ENCODE measurements around the gene TEX14. TPM values are rescaled to one million over a fixed set of nuclear protein-coding genes. Genes with fewer than 3 reads are reported as not detected.

TEX14 gene
- total RNA-seq, 1 experiment from 2014 or later: 0.31 TPM

- Histone ChIP-seq H2BK15ac (ENCODE audit: low read depth, low read length) (no peak overlapping the region), H3K27me3 (ENCODE audit: insufficient read depth, low read length) (no peaks in the 10 kb centered on the region), H2BK20ac (ENCODE audit: low read depth, low read length, poor library complexity, severe bottlenecking) (no peak overlapping the region), H3K23me2 (ENCODE audit: insufficient read length, low read depth, low read length, poor library complexity, severe bottlenecking) (peaks cover 5% of the 10 kb centered on the region), H2BK5ac (ENCODE audit: insufficient read length, low read length) (no peak overlapping the region), H2AFZ (ENCODE audit: low read length) (no peak overlapping the region), H4K20me1 (ENCODE audit: control insufficient read depth, insufficient read depth, insufficient read length) (no peaks in the 10 kb centered on the region), H4K91ac (ENCODE audit: insufficient read length, low read depth, low read length) (no peak overlapping the region), H2BK12ac (ENCODE audit: insufficient read length, low read depth, low read length) (no peak overlapping the region), H3K79me1 (ENCODE audit: insufficient read depth, low read depth, low read length, poor library complexity, severe bottlenecking) (no peaks in the 10 kb centered on the region), H4K8ac (replicated peaks; ENCODE audit: insufficient read length, low read depth, low read length) (no peak overlapping the region), H3K27ac (ENCODE audit: insufficient read length, low read depth, low read length) (no peak overlapping the region), H3K9ac (ENCODE audit: extremely low read depth, insufficient read length, low read length) (no peak overlapping the region), H2BK120ac (ENCODE audit: low read depth, low read length, poor library complexity, severe bottlenecking) (no peak overlapping the region), H3K4me2 (ENCODE audit: insufficient read depth, insufficient read length, low read length) (no peak overlapping the region), H3K14ac (ENCODE audit: insufficient read depth, low read length) (no peak overlapping the region), H3K79me2 (ENCODE audit: insufficient read depth, low read length) (no peaks in the 10 kb centered on the region), H3K23ac (ENCODE audit: insufficient read length, low read depth, low read length) (no peak overlapping the region), H3K18ac (ENCODE audit: insufficient read length, low read depth, low read length) (no peak overlapping the region), H2AK5ac (ENCODE audit: insufficient read length, low read length) (no peak overlapping the region), H3T11ph (ENCODE audit: low read length) (no peak overlapping the region), H3K4me1 (ENCODE audit: insufficient read depth, low read length) (peaks cover 2% of the 10 kb centered on the region; the same call in 1 of the 2 replicates), H3K56ac (ENCODE audit: insufficient read length, low read depth, low read length) (no peak overlapping the region), H4K5ac (ENCODE audit: insufficient read length, low read depth, low read length) (no peak overlapping the region), H3K4ac (ENCODE audit: low read depth, low read length) (no peak overlapping the region), H3K9me3 (ENCODE audit: control insufficient read depth, low read depth, low read length) (no peaks in the 10 kb centered on the region)
- Mint-ChIP-seq H3K9me3 (no peaks in the 10 kb centered on the region), H3K4me3 (no peak overlapping the region), H3K27me3 (ENCODE audit: low read depth) (peaks cover 39% of the 10 kb centered on the region), H3K4me1 (peaks cover 25 to 56% of the 10 kb centered on the region in 2 experiments), H3K27ac (no peak overlapping the region), H3K36me3 (ENCODE audit: insufficient read depth in 1 of 3, low read depth in 3 of 3) (no peaks in the 10 kb centered on the region)
- WGBS (ENCODE audit: extremely low coverage, insufficient read length, low lambda C conversion rate): no CpG with 5 or more reads among the region's 3 CpGs
- TF ChIP-seq, protein P1, sequence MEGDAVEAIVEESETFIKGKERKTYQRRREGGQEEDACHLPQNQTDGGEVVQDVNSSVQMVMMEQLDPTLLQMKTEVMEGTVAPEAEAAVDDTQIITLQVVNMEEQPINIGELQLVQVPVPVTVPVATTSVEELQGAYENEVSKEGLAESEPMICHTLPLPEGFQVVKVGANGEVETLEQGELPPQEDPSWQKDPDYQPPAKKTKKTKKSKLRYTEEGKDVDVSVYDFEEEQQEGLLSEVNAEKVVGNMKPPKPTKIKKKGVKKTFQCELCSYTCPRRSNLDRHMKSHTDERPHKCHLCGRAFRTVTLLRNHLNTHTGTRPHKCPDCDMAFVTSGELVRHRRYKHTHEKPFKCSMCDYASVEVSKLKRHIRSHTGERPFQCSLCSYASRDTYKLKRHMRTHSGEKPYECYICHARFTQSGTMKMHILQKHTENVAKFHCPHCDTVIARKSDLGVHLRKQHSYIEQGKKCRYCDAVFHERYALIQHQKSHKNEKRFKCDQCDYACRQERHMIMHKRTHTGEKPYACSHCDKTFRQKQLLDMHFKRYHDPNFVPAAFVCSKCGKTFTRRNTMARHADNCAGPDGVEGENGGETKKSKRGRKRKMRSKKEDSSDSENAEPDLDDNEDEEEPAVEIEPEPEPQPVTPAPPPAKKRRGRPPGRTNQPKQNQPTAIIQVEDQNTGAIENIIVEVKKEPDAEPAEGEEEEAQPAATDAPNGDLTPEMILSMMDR (conservative IDR thresholded peaks at IDR 0.05): no peak
- DNase-seq: no peak
Observed at GRCh38 chr17:58528443-58528842, 163.4 kb downstream of the TEX14 start.
